ENCODE data around the gene CELF3.

DNA sequence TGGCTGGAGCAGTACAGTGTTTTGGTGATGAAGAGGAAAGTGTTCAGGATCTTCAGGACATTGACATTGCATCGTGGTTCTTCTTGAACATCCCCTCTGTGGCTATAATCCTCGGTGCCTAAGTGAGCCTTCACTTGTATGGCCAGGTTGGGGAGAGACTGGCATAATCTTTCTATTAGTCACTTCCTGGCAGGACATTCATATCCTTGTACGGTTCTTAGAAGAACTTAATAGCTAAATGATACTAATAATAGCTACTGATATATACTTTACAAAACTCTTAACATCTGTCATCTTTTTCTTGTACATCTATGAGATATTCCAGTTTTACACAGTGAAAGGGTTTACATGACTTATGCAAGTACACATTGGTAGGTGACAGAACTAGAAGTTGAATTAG lies 35.8 kb downstream of the CELF3 start:
- TF ChIP-seq, protein P1, sequence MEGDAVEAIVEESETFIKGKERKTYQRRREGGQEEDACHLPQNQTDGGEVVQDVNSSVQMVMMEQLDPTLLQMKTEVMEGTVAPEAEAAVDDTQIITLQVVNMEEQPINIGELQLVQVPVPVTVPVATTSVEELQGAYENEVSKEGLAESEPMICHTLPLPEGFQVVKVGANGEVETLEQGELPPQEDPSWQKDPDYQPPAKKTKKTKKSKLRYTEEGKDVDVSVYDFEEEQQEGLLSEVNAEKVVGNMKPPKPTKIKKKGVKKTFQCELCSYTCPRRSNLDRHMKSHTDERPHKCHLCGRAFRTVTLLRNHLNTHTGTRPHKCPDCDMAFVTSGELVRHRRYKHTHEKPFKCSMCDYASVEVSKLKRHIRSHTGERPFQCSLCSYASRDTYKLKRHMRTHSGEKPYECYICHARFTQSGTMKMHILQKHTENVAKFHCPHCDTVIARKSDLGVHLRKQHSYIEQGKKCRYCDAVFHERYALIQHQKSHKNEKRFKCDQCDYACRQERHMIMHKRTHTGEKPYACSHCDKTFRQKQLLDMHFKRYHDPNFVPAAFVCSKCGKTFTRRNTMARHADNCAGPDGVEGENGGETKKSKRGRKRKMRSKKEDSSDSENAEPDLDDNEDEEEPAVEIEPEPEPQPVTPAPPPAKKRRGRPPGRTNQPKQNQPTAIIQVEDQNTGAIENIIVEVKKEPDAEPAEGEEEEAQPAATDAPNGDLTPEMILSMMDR (IDR thresholded peaks at IDR 0.05) = no peak
- no peak for TF ChIP-seq POLR2A (IDR thresholded peaks at IDR 0.05)

All from heart left ventricle (tissue), 13 donors.